Ovary (tissue), 3 donors: ENCODE measurements around the gene ITIH4.

Experiments used
- EP300 ChIP-seq: sonication (generic); formaldehyde crosslinking; IDR thresholded peaks from one replicate; pipeline ENCODE4 v1.6.1; 2017; ENCODE audit warnings: antibody characterized with exemption
- POLR2A ChIP-seq: fragments of 450-650 bp; IDR thresholded peaks from one replicate; pipeline ENCODE4 v1.6.1; 2017; ENCODE audit warnings: antibody characterized with exemption, mild to moderate bottlenecking, moderate library complexity
- TF ChIP-seq, protein P1 (sequence below), 3 donors: fragments of 450-650 bp in 2 of 3; fragments of 200-600 bp in 1 of 3; IDR thresholded peaks; one replicate each; pipeline versions ENCODE4 v1.5.1 to v1.8.0; 2016 to 2022; ENCODE audit warnings: antibody characterized with exemption in 3 of 3, mild to moderate bottlenecking in 1 of 3
- donor health status: DM: no; HTN: no; CAD: no.

- TF ChIP-seq, protein P1, sequence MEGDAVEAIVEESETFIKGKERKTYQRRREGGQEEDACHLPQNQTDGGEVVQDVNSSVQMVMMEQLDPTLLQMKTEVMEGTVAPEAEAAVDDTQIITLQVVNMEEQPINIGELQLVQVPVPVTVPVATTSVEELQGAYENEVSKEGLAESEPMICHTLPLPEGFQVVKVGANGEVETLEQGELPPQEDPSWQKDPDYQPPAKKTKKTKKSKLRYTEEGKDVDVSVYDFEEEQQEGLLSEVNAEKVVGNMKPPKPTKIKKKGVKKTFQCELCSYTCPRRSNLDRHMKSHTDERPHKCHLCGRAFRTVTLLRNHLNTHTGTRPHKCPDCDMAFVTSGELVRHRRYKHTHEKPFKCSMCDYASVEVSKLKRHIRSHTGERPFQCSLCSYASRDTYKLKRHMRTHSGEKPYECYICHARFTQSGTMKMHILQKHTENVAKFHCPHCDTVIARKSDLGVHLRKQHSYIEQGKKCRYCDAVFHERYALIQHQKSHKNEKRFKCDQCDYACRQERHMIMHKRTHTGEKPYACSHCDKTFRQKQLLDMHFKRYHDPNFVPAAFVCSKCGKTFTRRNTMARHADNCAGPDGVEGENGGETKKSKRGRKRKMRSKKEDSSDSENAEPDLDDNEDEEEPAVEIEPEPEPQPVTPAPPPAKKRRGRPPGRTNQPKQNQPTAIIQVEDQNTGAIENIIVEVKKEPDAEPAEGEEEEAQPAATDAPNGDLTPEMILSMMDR (IDR thresholded peaks at IDR 0.05), result no peak
- TF ChIP-seq POLR2A (no peak), EP300 (no peak)
These were observed 20.7 kb downstream of the ITIH4 start for GRCh38 chr3:52809662-52810377.
